SK-N-SH treated with all-trans-retinoic acid at 6 μM for 48 hours (cell line): ENCODE measurements around the gene GRM7.

Experiments used
- ARNTL ChIP-seq: fragments of 450-650 bp; formaldehyde crosslinking; IDR thresholded peaks from 2 replicates; pipeline ENCODE4 v1.5.0; 2020; ENCODE audit warnings: low read depth, mild to moderate bottlenecking, moderate library complexity, borderline replicate concordance
- BACH2 ChIP-seq: fragments of 250-450 bp; sonication (Bioruptor Pico); IDR thresholded peaks from 2 replicates; pipeline ENCODE4 v1.9.0; 2021; ENCODE audit warnings: mild to moderate bottlenecking, borderline replicate concordance
- RARB ChIP-seq: fragments of 250-450 bp; sonication (Bioruptor Pico); IDR thresholded peaks from 2 replicates; pipeline ENCODE4 v1.8.0; 2021; ENCODE audit warnings: mild to moderate bottlenecking, moderate library complexity
- ZFP30 ChIP-seq: fragments of 450-650 bp; formaldehyde crosslinking; IDR thresholded peaks from 2 replicates; pipeline ENCODE4 v1.5.0; 2022; ENCODE audit warnings: mild to moderate bottlenecking, moderate library complexity
- ZNF70 ChIP-seq: fragments of 450-650 bp; formaldehyde crosslinking; IDR thresholded peaks from 2 replicates; pipeline ENCODE4 v1.5.0; 2020; ENCODE audit warnings: mild to moderate bottlenecking, moderate library complexity

DNA sequence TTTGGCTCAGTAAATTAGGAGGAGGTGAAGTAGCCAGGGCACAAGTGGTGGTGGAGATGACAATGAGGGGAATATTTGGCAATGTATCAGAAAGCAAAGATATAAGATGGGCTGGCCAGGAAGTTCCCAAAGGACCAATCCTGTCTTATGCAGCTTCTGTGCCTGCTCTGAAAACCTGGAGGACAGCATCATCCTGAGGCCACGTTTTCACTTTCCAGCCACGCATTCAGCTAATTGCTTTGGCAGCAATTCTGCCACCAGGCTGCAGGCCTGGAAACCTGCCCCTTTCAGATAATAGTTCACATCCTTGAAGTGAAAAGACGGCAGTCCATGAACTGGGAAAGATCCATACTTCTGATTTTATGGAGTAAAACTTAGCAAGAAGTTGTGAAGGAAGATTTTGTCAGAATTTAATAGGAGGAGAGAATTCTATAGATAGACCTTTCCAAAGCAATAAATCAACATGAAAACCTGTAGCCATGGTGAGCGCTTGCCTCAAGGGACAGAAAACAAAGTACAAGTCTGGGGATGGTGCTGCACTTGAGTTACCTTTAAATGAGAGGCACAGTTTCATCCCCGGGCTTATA is 682.5 kb downstream of the GRM7 start:
- no peak for TF ChIP-seq BACH2 (CRISPR knock-in tag)
- no peak for TF ChIP-seq ARNTL (CRISPR knock-in tag)
- TF ChIP-seq ZFP30 = no peak
- no peak for TF ChIP-seq ZNF70 (CRISPR knock-in tag)
- TF ChIP-seq RARB (CRISPR knock-in tag) = no peak
